NCI-H510A treated with DMSO at 0.1 percent for 48 hours (cell line): ENCODE measurements around the gene PRKAA1.
"Not testable (repeated sequence)": the region's sequence is repeated elsewhere in the genome, so short reads cannot be mapped to it uniquely, and the experiment has no call there.

Experiments
- DNase-seq: peaks from one replicate; lab custom pipeline; 2025; lab: John Stamatoyannopoulos, UW

The PRKAA1 gene

GRCh38 chr5:40733434-40733833 is 64.7 kb downstream of the PRKAA1 start:
- DNase-seq = no peak

GRCh38 chr5:40722497-40722911 is 75.7 kb downstream of the PRKAA1 start:
- not testable (repeated sequence) for DNase-seq

- no peak for DNase-seq
These were observed 78.1 kb downstream of the PRKAA1 start for GRCh38 chr5:40720069-40720468.

GRCh38 chr5:40717281-40717680 is 80.9 kb downstream of the PRKAA1 start:
- DNase-seq = no peak

GRCh38 chr5:40716590-40716989 is 81.6 kb downstream of the PRKAA1 start:
- no peak for DNase-seq

GRCh38 chr5:40716000-40716399 is 82.2 kb downstream of the PRKAA1 start:
- no peak for DNase-seq

- DNase-seq = no peak
These were observed 84.2 kb downstream of the PRKAA1 start for GRCh38 chr5:40714001-40714400.

GRCh38 chr5:40710575-40710974 is 87.6 kb downstream of the PRKAA1 start:
- not testable (repeated sequence) for DNase-seq
